HepG2 (cell line): Measurements from ENCODE around the gene MAT2A. TPM values are rescaled to one million over a fixed set of nuclear protein-coding genes. Genes with fewer than 3 reads are reported as not detected.

Experiments
- ARNTL ChIP-seq: sonication (generic); formaldehyde crosslinking; IDR thresholded peaks from 2 replicates; pipeline ENCODE4 v1.4.0; 2020; ENCODE audit warnings: mild to moderate bottlenecking, missing genetic modification reagents
- GLI4 ChIP-seq: sonication (generic); formaldehyde crosslinking; IDR thresholded peaks from 2 replicates; pipeline ENCODE4 v1.5.1; 2020; ENCODE audit warnings: missing genetic modification reagents, mild to moderate bottlenecking, moderate library complexity, borderline replicate concordance
- IKZF4 ChIP-seq: sonication (generic); formaldehyde crosslinking; IDR thresholded peaks from 2 replicates; pipeline ENCODE4 v1.5.1; 2020; ENCODE audit warnings: borderline replicate concordance, mild to moderate bottlenecking, low read depth, missing genetic modification reagents; ENCODE audit errors: not compliant biosample characterization
- PPARG ChIP-seq: conservative IDR thresholded peaks from 2 replicates; pipeline ENCODE4 v1.6.1; 2016; ENCODE audit warnings: missing biosample characterization, missing genetic modification reagents
- SIN3B ChIP-seq: fragments of 150-350 bp; IDR thresholded peaks from 2 replicates; pipeline ENCODE4 v1.6.1; 2014; ENCODE audit warnings: low read length
- SNAI1 ChIP-seq: sonication (generic); formaldehyde crosslinking; IDR thresholded peaks from 2 replicates; pipeline ENCODE4 v1.5.0; 2020; ENCODE audit warnings: mild to moderate bottlenecking, missing genetic modification reagents, borderline replicate concordance
- TCF12 ChIP-seq, 2 experiments: fragments of 450-650 bp in 1 of 2; sonication (generic) in 1 of 2; formaldehyde crosslinking in 1 of 2; IDR thresholded peaks; 2 replicates each; pipeline versions ENCODE4 v1.6.1 to v1.8.0; 2017 to 2022; ENCODE audit warnings: antibody characterized with exemption in 1 of 2, mild to moderate bottlenecking in 1 of 2, missing genetic modification reagents in 1 of 2, moderate library complexity in 1 of 2
- TEAD3 ChIP-seq: optimal IDR thresholded peaks from 2 replicates; pipeline ENCODE3; 2016; ENCODE audit warnings: borderline replicate concordance
- TOPORS ChIP-seq: sonication (generic); formaldehyde crosslinking; IDR thresholded peaks from 2 replicates; pipeline ENCODE4 v1.8.0; 2023; ENCODE audit warnings: mild to moderate bottlenecking, missing genetic modification reagents
- ZBTB3 ChIP-seq: sonication (generic); formaldehyde crosslinking; IDR thresholded peaks from 2 replicates; pipeline ENCODE4 v1.4.0; 2020; ENCODE audit warnings: low read depth, mild to moderate bottlenecking, moderate library complexity, missing genetic modification reagents, borderline replicate concordance
- ZNF225 ChIP-seq: sonication (generic); formaldehyde crosslinking; IDR thresholded peaks from 2 replicates; pipeline ENCODE4 v1.4.0; 2020; ENCODE audit warnings: mild to moderate bottlenecking, missing genetic modification reagents
- ZNF260 ChIP-seq: sonication (generic); formaldehyde crosslinking; IDR thresholded peaks from 2 replicates; pipeline ENCODE4 v1.4.0; 2020; ENCODE audit warnings: missing genetic modification reagents, low read depth, mild to moderate bottlenecking, borderline replicate concordance
- ZNF274 ChIP-seq: sonication (generic); formaldehyde crosslinking; IDR thresholded peaks from 2 replicates; pipeline ENCODE4 v1.5.1; 2020; ENCODE audit warnings: mild to moderate bottlenecking, missing genetic modification reagents
- ZNF569 ChIP-seq: sonication (generic); formaldehyde crosslinking; IDR thresholded peaks from 2 replicates; pipeline ENCODE4 v1.5.0; 2020; ENCODE audit warnings: mild to moderate bottlenecking, missing genetic modification reagents, moderate library complexity, borderline replicate concordance
- ZNF709 ChIP-seq: sonication (generic); formaldehyde crosslinking; IDR thresholded peaks from 2 replicates; pipeline ENCODE4 v1.5.0; 2020; ENCODE audit warnings: mild to moderate bottlenecking, missing genetic modification reagents
- ZNF766 ChIP-seq: sonication (generic); formaldehyde crosslinking; IDR thresholded peaks from 2 replicates; pipeline ENCODE4 v1.5.0; 2020; ENCODE audit warnings: missing genetic modification reagents, borderline replicate concordance
- ZNF790 ChIP-seq: sonication (generic); formaldehyde crosslinking; IDR thresholded peaks from 2 replicates; pipeline ENCODE4 v1.8.0; 2022; ENCODE audit warnings: missing genetic modification reagents, mild to moderate bottlenecking, borderline replicate concordance
- ZSCAN31 ChIP-seq: sonication (generic); formaldehyde crosslinking; IDR thresholded peaks from 2 replicates; pipeline ENCODE4 v1.5.0; 2020; ENCODE audit warnings: low read depth, mild to moderate bottlenecking, missing genetic modification reagents
- polyA plus RNA-seq, 8 experiments: library from polyadenylated mRNA; depleted of rRNA in 3 of 8; stranded (reverse) in 7 of 8; unstranded in 1 of 8; fragments of >200 nt; fragmentation: Illumina TruSeq in 4 of 8; extraction: Trizol in 4 of 8; gene quantifications; 2 replicates each; pipeline versions ENCODE4 v1.2.1 to v1.2.3, GENCODE V29; 2011 to 2016; ENCODE audit warnings: low read depth in 4 of 8, missing spikeins in 1 of 8, mixed read lengths in 1 of 8; ENCODE audit not compliant: insufficient read depth in 1 of 8
- total RNA-seq, 5 experiments: library from RNA; depleted of rRNA; stranded (reverse); fragments of >200 nt; fragmentation: Illumina TruSeq; extraction: Trizol; gene quantifications; 2 replicates each; pipeline ENCODE4 v1.2.3, GENCODE V29; 2016; ENCODE audit warnings: low read depth in 1 of 5
- TF ChIP-seq, protein P1 (sequence below): sonication (generic); formaldehyde crosslinking; IDR thresholded peaks from 2 replicates; pipeline ENCODE4 v1.5.0; 2020; ENCODE audit warnings: mild to moderate bottlenecking, missing genetic modification reagents
- TF ChIP-seq, protein P2 (sequence below): sonication (generic); formaldehyde crosslinking; IDR thresholded peaks from 2 replicates; pipeline ENCODE4 v1.5.0; 2020; ENCODE audit warnings: missing genetic modification reagents
- TF ChIP-seq, protein P3 (sequence below): sonication (generic); formaldehyde crosslinking; IDR thresholded peaks from 2 replicates; pipeline ENCODE4 v1.5.1; 2020; ENCODE audit warnings: mild to moderate bottlenecking, missing genetic modification reagents, moderate library complexity
- TF ChIP-seq, protein P4 (sequence below): sonication (generic); formaldehyde crosslinking; IDR thresholded peaks from 2 replicates; pipeline ENCODE4 v1.5.1; 2020; ENCODE audit warnings: mild to moderate bottlenecking, moderate library complexity, missing genetic modification reagents

MAT2A gene
- total and polyA plus RNA-seq, 2 of the 13 experiments (the other 11 are each of a cell fraction or from before 2014, with no cell fraction given) = 155 to 331 TPM

DNA sequence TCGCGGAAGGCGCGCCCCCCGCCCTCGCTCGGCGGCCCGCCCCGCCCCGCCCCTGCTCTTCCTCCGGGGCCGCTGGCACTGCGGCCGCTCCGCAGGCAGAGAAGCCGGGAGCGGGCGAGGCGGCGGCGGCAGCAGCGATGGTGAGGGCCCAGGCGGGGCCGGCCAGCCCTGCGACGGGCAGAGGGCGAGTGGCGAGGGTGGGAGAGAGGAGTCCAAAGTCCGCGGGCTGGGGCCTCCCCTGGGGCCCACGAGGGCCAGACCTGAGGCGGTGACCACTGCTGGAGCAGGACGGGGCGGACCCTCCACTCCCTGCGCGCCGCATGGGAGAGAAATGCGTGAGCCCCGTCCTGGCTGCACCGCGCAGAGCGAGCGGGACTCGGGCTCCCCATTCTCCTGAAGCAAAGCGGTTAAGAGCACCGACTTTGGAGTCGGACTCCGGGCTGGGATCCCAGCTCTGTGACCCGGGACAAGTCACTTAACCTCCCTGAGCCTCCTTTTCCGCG, 45.4 kb downstream of the MAT2A start, which contains the start of gene VAMP5 (continued):
- TF ChIP-seq, protein P1, sequence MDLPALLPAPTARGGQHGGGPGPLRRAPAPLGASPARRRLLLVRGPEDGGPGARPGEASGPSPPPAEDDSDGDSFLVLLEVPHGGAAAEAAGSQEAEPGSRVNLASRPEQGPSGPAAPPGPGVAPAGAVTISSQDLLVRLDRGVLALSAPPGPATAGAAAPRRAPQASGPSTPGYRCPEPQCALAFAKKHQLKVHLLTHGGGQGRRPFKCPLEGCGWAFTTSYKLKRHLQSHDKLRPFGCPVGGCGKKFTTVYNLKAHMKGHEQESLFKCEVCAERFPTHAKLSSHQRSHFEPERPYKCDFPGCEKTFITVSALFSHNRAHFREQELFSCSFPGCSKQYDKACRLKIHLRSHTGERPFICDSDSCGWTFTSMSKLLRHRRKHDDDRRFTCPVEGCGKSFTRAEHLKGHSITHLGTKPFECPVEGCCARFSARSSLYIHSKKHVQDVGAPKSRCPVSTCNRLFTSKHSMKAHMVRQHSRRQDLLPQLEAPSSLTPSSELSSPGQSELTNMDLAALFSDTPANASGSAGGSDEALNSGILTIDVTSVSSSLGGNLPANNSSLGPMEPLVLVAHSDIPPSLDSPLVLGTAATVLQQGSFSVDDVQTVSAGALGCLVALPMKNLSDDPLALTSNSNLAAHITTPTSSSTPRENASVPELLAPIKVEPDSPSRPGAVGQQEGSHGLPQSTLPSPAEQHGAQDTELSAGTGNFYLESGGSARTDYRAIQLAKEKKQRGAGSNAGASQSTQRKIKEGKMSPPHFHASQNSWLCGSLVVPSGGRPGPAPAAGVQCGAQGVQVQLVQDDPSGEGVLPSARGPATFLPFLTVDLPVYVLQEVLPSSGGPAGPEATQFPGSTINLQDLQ (CRISPR knock-in tag) = peak; percentile 76; the same call in 1 of the 2 replicates
- TF ChIP-seq ZNF766 (peak; percentile 68; the same call in 1 of the 2 replicates), ZNF709 (CRISPR knock-in tag) (peak; percentile 86), IKZF4 (CRISPR knock-in tag) (no peak), ZNF225 (no peak; the same call in 1 of the 2 replicates), SIN3B (no peak), SNAI1 (CRISPR knock-in tag) (no peak), ZNF274 (CRISPR knock-in tag) (peak; percentile 33; the same call in 1 of the 2 replicates), ZBTB3 (CRISPR knock-in tag) (no peak; the same call in 1 of the 2 replicates), ZNF569 (CRISPR knock-in tag) (no peak), TOPORS (peak; percentile 80), ZNF260 (CRISPR knock-in tag) (no peak), TEAD3 (CRISPR knock-in tag) (peak; percentile 54), TCF12 (IDR thresholded peaks at IDR 0.05) (no peak), TCF12 (CRISPR knock-in tag; IDR thresholded peaks at IDR 0.05) (0 out of 2 replicates have a peak, but pooled peaks have one; percentile 85), PPARG (CRISPR knock-in tag) (0 out of 2 replicates have a peak, but pooled peaks have one; percentile 32), GLI4 (no peak), ZSCAN31 (peak; percentile 85), ZNF790 (CRISPR knock-in tag) (peak; percentile 97; the same call in 1 of the 2 replicates), ARNTL (CRISPR knock-in tag) (peak; percentile 88)
- TF ChIP-seq, protein P2, sequence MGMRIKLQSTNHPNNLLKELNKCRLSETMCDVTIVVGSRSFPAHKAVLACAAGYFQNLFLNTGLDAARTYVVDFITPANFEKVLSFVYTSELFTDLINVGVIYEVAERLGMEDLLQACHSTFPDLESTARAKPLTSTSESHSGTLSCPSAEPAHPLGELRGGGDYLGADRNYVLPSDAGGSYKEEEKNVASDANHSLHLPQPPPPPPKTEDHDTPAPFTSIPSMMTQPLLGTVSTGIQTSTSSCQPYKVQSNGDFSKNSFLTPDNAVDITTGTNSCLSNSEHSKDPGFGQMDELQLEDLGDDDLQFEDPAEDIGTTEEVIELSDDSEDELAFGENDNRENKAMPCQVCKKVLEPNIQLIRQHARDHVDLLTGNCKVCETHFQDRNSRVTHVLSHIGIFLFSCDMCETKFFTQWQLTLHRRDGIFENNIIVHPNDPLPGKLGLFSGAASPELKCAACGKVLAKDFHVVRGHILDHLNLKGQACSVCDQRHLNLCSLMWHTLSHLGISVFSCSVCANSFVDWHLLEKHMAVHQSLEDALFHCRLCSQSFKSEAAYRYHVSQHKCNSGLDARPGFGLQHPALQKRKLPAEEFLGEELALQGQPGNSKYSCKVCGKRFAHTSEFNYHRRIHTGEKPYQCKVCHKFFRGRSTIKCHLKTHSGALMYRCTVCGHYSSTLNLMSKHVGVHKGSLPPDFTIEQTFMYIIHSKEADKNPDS (CRISPR knock-in tag) = peak; percentile 75; the same call in 1 of the 2 replicates
- TF ChIP-seq, protein P3, sequence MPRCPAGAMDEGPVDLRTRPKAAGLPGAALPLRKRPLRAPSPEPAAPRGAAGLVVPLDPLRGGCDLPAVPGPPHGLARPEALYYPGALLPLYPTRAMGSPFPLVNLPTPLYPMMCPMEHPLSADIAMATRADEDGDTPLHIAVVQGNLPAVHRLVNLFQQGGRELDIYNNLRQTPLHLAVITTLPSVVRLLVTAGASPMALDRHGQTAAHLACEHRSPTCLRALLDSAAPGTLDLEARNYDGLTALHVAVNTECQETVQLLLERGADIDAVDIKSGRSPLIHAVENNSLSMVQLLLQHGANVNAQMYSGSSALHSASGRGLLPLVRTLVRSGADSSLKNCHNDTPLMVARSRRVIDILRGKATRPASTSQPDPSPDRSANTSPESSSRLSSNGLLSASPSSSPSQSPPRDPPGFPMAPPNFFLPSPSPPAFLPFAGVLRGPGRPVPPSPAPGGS (CRISPR knock-in tag) = peak; percentile 99
- TF ChIP-seq, protein P4, sequence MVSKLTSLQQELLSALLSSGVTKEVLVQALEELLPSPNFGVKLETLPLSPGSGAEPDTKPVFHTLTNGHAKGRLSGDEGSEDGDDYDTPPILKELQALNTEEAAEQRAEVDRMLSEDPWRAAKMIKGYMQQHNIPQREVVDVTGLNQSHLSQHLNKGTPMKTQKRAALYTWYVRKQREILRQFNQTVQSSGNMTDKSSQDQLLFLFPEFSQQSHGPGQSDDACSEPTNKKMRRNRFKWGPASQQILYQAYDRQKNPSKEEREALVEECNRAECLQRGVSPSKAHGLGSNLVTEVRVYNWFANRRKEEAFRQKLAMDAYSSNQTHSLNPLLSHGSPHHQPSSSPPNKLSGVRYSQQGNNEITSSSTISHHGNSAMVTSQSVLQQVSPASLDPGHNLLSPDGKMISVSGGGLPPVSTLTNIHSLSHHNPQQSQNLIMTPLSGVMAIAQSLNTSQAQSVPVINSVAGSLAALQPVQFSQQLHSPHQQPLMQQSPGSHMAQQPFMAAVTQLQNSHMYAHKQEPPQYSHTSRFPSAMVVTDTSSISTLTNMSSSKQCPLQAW = peak; percentile 11; the same call in 1 of the 2 replicates
